Activated CD4-positive, alpha-beta T cell treated with anti-CD3 and anti-CD28 coated beads, Interleukin-2, amount 50 U/mL, for 48 hours (primary cell): ENCODE data around the gene TNNI3.
"Not testable (repeated sequence)": the region's sequence is repeated elsewhere in the genome, so short reads cannot be mapped to it uniquely, and the experiment has no call there.

ENCODE experiments used
- DNase-seq, 2 experiments: peaks; one replicate each; pipeline ENCODE4 v3.0.0-alpha.2; 2020

The TNNI3 gene

DNA sequence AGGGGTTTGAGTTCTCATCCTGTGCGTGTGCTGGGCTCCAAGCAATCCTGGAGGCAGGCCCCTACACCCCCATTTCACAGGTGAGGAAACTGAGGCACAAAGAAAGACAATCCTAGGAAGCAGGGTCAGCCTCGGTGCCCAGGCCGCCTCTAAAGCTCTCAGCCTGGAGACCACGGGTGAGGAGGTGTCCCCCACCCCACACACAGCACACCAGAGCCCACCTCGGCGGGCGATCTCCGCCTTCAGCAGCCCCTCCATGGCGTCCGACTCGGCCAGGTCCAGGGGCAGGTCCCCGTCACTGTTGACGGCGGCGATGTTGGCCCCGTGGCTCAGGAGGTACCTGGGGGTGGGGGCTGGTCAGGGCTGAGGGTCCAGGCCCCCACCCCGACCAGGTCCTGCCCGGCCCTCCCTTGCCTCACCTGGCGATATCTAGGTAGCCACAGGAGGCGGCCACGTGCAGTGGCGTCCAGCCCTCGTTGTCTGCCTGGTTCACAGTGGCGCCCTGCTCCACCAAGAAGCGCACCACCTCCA, 45.2 kb downstream of the TNNI3 start:
- DNase-seq: no peak

DNA sequence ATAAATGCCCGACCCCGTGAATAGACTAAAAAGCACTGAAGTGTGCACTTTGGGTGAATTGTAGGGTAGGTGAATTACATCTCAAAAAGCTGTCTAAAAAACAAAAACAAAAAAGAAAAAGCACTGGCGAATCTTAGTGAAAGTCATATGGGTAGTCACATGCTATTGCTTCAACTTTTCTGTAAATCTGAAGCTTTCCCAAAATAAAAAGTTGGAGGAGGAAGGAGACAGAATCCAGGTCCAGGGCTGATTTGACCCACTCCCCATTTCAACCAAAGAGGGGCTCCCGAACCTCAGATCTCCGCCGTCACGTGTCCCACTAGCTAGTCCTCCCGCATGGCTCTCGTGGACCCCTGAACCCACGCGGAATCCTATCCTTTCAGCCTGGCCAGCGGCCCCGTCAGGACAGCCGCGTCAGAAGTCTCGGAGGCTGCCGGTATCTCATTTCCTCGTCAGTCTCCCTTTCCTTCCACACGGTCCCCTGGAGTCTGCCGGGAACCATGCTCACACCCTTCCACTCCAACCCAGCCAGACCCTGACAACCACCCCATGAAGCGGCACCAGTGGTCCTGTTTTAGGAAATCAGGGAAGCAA, 46.2 kb downstream of the TNNI3 start:
- no peak for DNase-seq

DNA sequence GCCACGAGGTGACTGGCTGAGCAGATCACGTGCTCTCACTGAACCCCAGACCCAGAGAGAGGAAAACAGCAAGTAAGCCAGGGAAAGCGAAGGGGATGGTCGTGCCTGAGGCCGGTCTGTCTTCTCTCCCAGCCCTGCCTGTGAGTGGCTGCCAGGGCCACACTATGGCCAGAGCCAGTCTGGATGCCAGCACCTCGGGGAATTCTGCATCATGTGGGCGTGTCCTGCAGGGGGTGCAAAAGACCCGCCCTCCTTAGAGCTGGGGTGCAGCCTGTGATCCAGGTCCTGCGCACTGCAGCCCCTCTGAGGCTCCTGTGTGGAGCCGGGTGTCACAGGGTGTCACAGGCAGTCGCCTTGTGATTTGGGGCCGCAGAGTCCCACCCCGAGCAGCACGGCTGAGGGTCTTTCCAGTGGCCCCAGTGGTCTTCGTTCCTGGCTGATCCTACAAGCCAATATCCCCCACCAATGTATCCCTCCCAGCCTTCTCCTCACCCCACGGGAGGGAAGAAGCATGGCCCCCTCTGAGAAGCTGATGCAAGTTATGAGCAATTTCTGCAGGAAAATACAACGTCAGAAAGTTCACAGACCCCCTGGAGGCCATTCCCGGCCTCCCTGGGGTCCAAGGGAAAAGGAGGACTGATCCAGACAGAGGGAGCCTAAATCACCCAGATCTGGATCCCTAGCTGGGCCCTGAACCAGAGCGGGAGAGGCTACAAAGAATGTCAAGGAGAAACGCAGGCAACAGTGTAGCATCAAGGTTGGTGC, 47.8 kb downstream of the TNNI3 start:
- no peak for DNase-seq

DNA sequence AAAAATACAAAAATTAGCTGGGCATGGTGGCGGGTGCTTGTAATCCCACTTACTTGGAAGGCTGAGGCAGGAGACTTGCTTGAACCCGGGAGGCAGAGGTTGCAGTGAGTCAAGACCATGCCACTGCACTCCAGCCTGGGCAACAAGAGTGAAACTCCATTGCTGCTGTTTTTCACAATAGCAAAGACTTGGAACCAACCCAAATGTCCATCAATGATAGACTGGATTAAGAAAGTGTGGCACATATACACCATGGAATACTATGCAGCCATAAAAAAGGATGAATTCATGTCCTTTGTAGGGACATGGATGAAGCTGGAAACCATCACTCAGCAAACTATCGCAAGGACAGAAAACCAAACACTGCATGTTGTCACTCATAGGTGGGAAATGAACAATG, 50.3 kb downstream of the TNNI3 start:
- DNase-seq: not testable (repeated sequence)

DNA sequence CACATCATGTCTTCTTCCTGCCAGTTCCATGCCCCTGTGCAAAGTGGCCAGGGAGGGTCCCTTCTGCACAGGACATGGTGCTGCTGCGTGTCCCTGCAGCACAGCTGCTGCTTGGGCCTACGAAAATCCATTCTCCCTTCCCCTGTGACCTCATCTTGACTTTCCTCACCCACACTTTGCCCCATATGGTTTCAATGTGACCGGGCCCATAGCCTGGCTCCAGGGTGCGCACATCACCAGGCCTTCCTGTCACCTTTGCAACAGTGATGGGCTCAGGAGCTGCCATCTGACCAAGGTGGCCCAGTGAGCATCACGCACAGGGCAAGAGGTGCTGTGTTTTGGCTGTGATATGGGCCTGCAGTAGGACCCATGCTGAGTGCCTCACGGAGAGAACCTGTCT, 50.9 kb downstream of the TNNI3 start:
- no peak for DNase-seq

DNA sequence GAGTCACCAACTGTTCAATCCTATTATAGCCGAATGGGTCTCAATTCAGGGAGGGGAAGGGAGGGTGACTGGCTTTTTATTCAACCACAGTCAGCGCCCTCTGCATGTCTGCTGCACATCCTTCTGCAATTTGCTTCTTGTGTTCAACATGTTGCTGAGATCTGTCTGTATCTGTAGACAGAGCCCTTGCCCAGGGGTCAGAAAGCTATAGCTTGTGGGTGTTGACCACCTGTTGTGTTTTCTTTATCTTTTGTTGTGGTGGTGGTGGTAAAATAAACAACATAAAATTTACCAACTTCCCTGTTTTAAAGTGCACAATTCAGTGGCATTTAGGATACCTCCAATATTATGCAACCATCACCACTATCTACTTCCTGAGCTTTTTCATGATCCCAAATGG, 52.3 kb downstream of the TNNI3 start:
- DNase-seq: no peak

DNA sequence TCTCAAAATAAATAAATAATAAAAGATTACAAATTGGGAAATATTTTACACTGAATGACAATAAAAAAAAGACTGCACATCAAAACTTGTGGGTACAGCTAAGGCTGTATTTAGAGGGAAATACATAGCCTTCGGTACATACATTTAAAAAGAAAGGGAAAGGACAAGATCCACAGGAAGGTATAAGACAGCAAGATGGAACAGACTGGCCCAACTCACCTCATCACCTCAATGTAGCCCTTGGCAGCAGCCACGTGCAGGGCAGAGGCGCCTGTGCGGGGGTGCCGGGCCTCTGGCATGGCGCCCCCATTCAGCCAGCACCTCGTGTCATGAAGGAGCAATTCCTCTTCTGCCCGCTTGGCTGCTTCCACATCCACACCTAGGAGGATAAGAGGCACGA, 54.3 kb downstream of the TNNI3 start:
- DNase-seq: no peak
